CD4-positive, alpha-beta T cell (primary cell): ENCODE data around the gene SP1. TPM values are rescaled to one million over a fixed set of nuclear protein-coding genes. Genes with fewer than 3 reads are reported as not detected.

Experiments
- ATAC-seq: fragments of 200-7000 bp; cut with Tn5 transposase; one replicate; pipeline ENCODE4 v1.10.0; 2022; ENCODE audit warnings: mild to moderate bottlenecking; ENCODE audit not compliant: poor library complexity
- CTCF ChIA-PET: fragments of 350-600 bp; sonication (Branson Sonifier 250); formaldehyde crosslinking; loops from one replicate; lab custom pipeline; 2021; ENCODE audit warnings: antibody characterized with exemption, inconsistent platforms; lab: Charles Lee
- POLR2A ChIA-PET: fragments of 350-600 bp; sonication (Branson Sonifier 250); formaldehyde crosslinking; loops from one replicate; lab custom pipeline; 2021; ENCODE audit warnings: antibody characterized with exemption, inconsistent platforms; lab: Charles Lee
- DNase-seq, 14 experiments: peaks; one replicate each; pipeline ENCODE4 v3.0.0-alpha.2; 2013 to 2020; ENCODE audit warnings: mixed read lengths in 2 of 14
- H3K27ac ChIP-seq, 2 donors: one replicate each; pipeline versions ENCODE4 v1.5.1 to v1.7.0; 2013; ENCODE audit warnings: low read length in 2 of 2, low read depth in 1 of 2, mild to moderate bottlenecking in 1 of 2
- H3K27me3 ChIP-seq, 2 experiments: 1 replicate in 1 of 2; 2 replicates in 1 of 2; pipeline versions ENCODE4 v1.6.1 to v1.7.0; 2013; ENCODE audit warnings: low read length in 2 of 2, control low read depth in 1 of 2, mild to moderate bottlenecking in 1 of 2, moderate library complexity in 1 of 2; ENCODE audit not compliant: insufficient read depth in 2 of 2, control insufficient read depth in 1 of 2
- H3K36me3 ChIP-seq: one replicate; pipeline ENCODE4 v1.6.1; 2013; ENCODE audit warnings: low read length, control low read depth; ENCODE audit not compliant: insufficient read depth
- H3K4me1 ChIP-seq: one replicate; pipeline ENCODE4 v1.6.1; 2013; ENCODE audit warnings: low read length, control low read depth; ENCODE audit not compliant: insufficient read depth
- H3K4me3 ChIP-seq: one replicate; pipeline ENCODE4 v1.5.1; 2013; ENCODE audit warnings: mild to moderate bottlenecking, low read length, moderate library complexity
- H3K9me3 ChIP-seq, 2 experiments: 1 replicate in 1 of 2; 2 replicates in 1 of 2; pipeline versions ENCODE4 v1.6.1 to v1.7.0; 2013; ENCODE audit warnings: low read length in 2 of 2, mild to moderate bottlenecking in 2 of 2, control low read depth in 1 of 2, moderate library complexity in 1 of 2; ENCODE audit not compliant: control insufficient read depth in 1 of 2, insufficient read depth in 1 of 2
- H3K27ac Mint-ChIP-seq: one replicate; pipeline ENCODE4 v1.8.0; 2020; ENCODE audit warnings: mixed read lengths
- H3K27me3 Mint-ChIP-seq: one replicate; pipeline ENCODE4 v1.8.0; 2021; ENCODE audit warnings: mixed read lengths
- H3K36me3 Mint-ChIP-seq: one replicate; pipeline ENCODE4 v1.8.0; 2021; ENCODE audit warnings: low read depth, mixed read lengths
- H3K4me1 Mint-ChIP-seq: one replicate; pipeline ENCODE4 v1.8.0; 2021; ENCODE audit warnings: low read depth, mixed read lengths
- H3K4me3 Mint-ChIP-seq: one replicate; pipeline ENCODE4 v1.8.0; 2020; ENCODE audit warnings: mild to moderate bottlenecking, mixed read lengths
- H3K9me3 Mint-ChIP-seq: one replicate; pipeline ENCODE4 v1.8.0; 2020; ENCODE audit warnings: mixed read lengths
- CTCF ChIP-seq: fragments of 200-600 bp; IDR thresholded peaks from one replicate; pipeline ENCODE4 v1.8.0; 2022; ENCODE audit warnings: antibody characterized with exemption, mild to moderate bottlenecking
- intact Hi-C, 2 experiments: fragments of 100-400 bp; cut with DNase I in 1 of 2; cut with micrococcal nuclease in 1 of 2; formaldehyde crosslinking; loops; one replicate each; pipeline versions ENCODE4 v1.15.1 to v1.9.0; 2023 to 2025; cut with DNase I, micrococcal nuclease
- total RNA-seq, 174 experiments: library from RNA in 2 of 174; stranded (reverse) in 2 of 174; gene quantifications; one replicate each; pipeline ENCODE4 v1.2.3 and lab custom pipeline; 2021 to 2026

Gene SP1
- total RNA-seq, 2 experiments from 2014 or later, result 42.3 to 43.3 TPM

GRCh38 chr12:53332744-53333143 is 47.2 kb upstream of the SP1 start:
- POLR2A ChIA-PET, result no interaction called here
- no peak overlapping the region for H3K27ac Mint-ChIP-seq
- Histone ChIP-seq H3K27me3 (peaks cover 22 to 33% of the 10 kb centered on the region in 2 experiments), H3K27ac (no peak overlapping the region), H3K4me1 (peaks cover 4% of the 10 kb centered on the region), H3K4me3 (no peak overlapping the region), H3K9me3 (no peaks in the 10 kb centered on the region), H3K36me3 (no peaks in the 10 kb centered on the region)
- DNase-seq, result no peak
- peaks cover 37% of the 10 kb centered on the region for H3K27me3 Mint-ChIP-seq
- no peak for ATAC-seq
- no peak overlapping the region for H3K4me3 Mint-ChIP-seq
- H3K4me1 Mint-ChIP-seq, result peaks cover 4% of the 10 kb centered on the region
- CTCF ChIA-PET, result interaction anchor here (0.9 kb wide), 1 partner anchor 13 kb away, joined by 3 read pairs; no protein-coding TSS in a partner anchor
- H3K36me3 Mint-ChIP-seq, result no peaks in the 10 kb centered on the region
- no peak for TF ChIP-seq CTCF
- H3K9me3 Mint-ChIP-seq, result no peaks in the 10 kb centered on the region
- intact Hi-C loops, result no loop called here

GRCh38 chr12:53333289-53333688 is 46.7 kb upstream of the SP1 start:
- Histone ChIP-seq H3K4me3 (no peak overlapping the region), H3K27ac (no peak overlapping the region), H3K27me3 (peaks cover 25 to 38% of the 10 kb centered on the region in 2 experiments), H3K9me3 (no peaks in the 10 kb centered on the region), H3K36me3 (no peaks in the 10 kb centered on the region), H3K4me1 (peaks cover 4% of the 10 kb centered on the region)
- H3K36me3 Mint-ChIP-seq, result no peaks in the 10 kb centered on the region
- peaks cover 4% of the 10 kb centered on the region for H3K4me1 Mint-ChIP-seq
- POLR2A ChIA-PET, result no interaction called here
- H3K9me3 Mint-ChIP-seq, result no peaks in the 10 kb centered on the region
- intact Hi-C loops, result no loop called here
- DNase-seq (no peak), ATAC-seq (no peak)
- TF ChIP-seq CTCF, result no peak
- H3K4me3 Mint-ChIP-seq, result no peak overlapping the region
- CTCF ChIA-PET, result interaction anchor here (0.9 kb wide), 1 partner anchor 12 kb away, joined by 3 read pairs; no protein-coding TSS in a partner anchor
- H3K27me3 Mint-ChIP-seq, result peaks cover 42% of the 10 kb centered on the region
- no peak overlapping the region for H3K27ac Mint-ChIP-seq

- H3K27me3 ChIP-seq, result peaks cover 30 to 44% of the 10 kb centered on the region in 2 experiments
- peaks cover 4% of the 10 kb centered on the region for H3K4me1 ChIP-seq
- no peaks in the 10 kb centered on the region for H3K9me3 Mint-ChIP-seq
- no peak for TF ChIP-seq CTCF
- no peak overlapping the region for H3K27ac Mint-ChIP-seq
- DNase-seq (no peak), ATAC-seq (no peak)
- no peak overlapping the region for H3K4me3 ChIP-seq
- H3K27me3 Mint-ChIP-seq, result peaks cover 45% of the 10 kb centered on the region
- H3K27ac ChIP-seq, result no peak overlapping the region
- peaks cover 4% of the 10 kb centered on the region for H3K4me1 Mint-ChIP-seq
- intact Hi-C loops, result no loop called here
- POLR2A ChIA-PET, result no interaction called here
- no peak overlapping the region for H3K4me3 Mint-ChIP-seq
- H3K36me3 Mint-ChIP-seq, result no peaks in the 10 kb centered on the region
- no peaks in the 10 kb centered on the region for H3K9me3 ChIP-seq
- H3K36me3 ChIP-seq, result no peaks in the 10 kb centered on the region
- CTCF ChIA-PET, result interaction anchor here (0.9 kb wide), 1 partner anchor 12 kb away, joined by 3 read pairs; no protein-coding TSS in a partner anchor
These were observed 46.1 kb upstream of the SP1 start for GRCh38 chr12:53333845-53334244.
